Natural killer cell (primary cell): ENCODE measurements around the gene METTL26. TPM values are rescaled to one million over a fixed set of nuclear protein-coding genes. Genes with fewer than 3 reads are reported as not detected.

Experiments used
- ATAC-seq, 3 donors: fragments of 150-1000 bp in 2 of 3; fragments of 200-7000 bp in 1 of 3; cut with Tn5 transposase; 1 replicate in 1 of 3; 2 replicates in 2 of 3; pipeline ENCODE4 v1.10.0; 2021; ENCODE audit warnings: mild to moderate bottlenecking in 2 of 3, moderate library complexity in 2 of 3
- DNase-seq, 2 donors: peaks; one replicate each; pipeline versions ENCODE4 v3.0.0 to v3.0.0-alpha.2; 2013 to 2021; ENCODE audit warnings: mixed read lengths in 1 of 2
- H3K27ac ChIP-seq: one replicate; pipeline ENCODE4 v1.5.1; 2013; ENCODE audit warnings: mild to moderate bottlenecking, low read length
- H3K27me3 ChIP-seq: one replicate; pipeline ENCODE4 v1.6.1; 2013; ENCODE audit warnings: low read length; ENCODE audit not compliant: control insufficient read depth, insufficient read depth
- H3K36me3 ChIP-seq: one replicate; pipeline ENCODE4 v1.6.1; 2013; ENCODE audit warnings: low read length; ENCODE audit not compliant: control insufficient read depth, insufficient read depth
- H3K4me1 ChIP-seq: one replicate; pipeline ENCODE4 v1.6.1; 2013; ENCODE audit warnings: low read length; ENCODE audit not compliant: control insufficient read depth, insufficient read depth
- H3K4me3 ChIP-seq: one replicate; pipeline ENCODE4 v1.5.1; 2013; ENCODE audit warnings: low read length
- H3K9me3 ChIP-seq: one replicate; pipeline ENCODE4 v1.6.1; 2013; ENCODE audit warnings: low read length; ENCODE audit not compliant: control insufficient read depth, insufficient read depth
- H3K27ac Mint-ChIP-seq, 2 donors: one replicate each; pipeline ENCODE4 v1.8.0; 2022; ENCODE audit warnings: mild to moderate bottlenecking in 2 of 2, mixed read lengths in 2 of 2, moderate library complexity in 1 of 2
- H3K27me3 Mint-ChIP-seq, 2 donors: one replicate each; pipeline ENCODE4 v1.8.0; 2022; ENCODE audit warnings: low read depth in 2 of 2, mixed read lengths in 2 of 2
- H3K36me3 Mint-ChIP-seq: one replicate; pipeline ENCODE4 v1.8.0; 2022; ENCODE audit warnings: mixed read lengths
- H3K4me1 Mint-ChIP-seq, 2 donors: one replicate each; pipeline ENCODE4 v1.8.0; 2022; ENCODE audit warnings: mixed read lengths in 2 of 2
- H3K4me3 Mint-ChIP-seq: one replicate; pipeline ENCODE4 v1.8.0; 2022; ENCODE audit warnings: mild to moderate bottlenecking, moderate library complexity, mixed read lengths
- H3K9me3 Mint-ChIP-seq, 2 donors: one replicate each; pipeline ENCODE4 v1.8.0; 2022; ENCODE audit warnings: mixed read lengths in 2 of 2
- CTCF ChIP-seq: fragments of 200-600 bp; IDR thresholded peaks from one replicate; pipeline ENCODE4 v1.8.0; 2022; ENCODE audit warnings: antibody characterized with exemption
- WGBS: methylation state at CpG from one replicate; pipeline ENCODE4 v1.1.7; 2013; ENCODE audit warnings: missing lambda C conversion rate; ENCODE audit not compliant: insufficient coverage; 5-methylcytosine and 5-hydroxymethylcytosine counted together
- intact Hi-C: fragments of 100-400 bp; cut with micrococcal nuclease; formaldehyde crosslinking; loops from one replicate; pipeline ENCODE4 v1.14.2; 2022
- total RNA-seq, 4 donors: library from RNA; stranded (reverse); fragments of 120-200 nt in 1 of 4; gene quantifications; one replicate each; pipeline versions ENCODE4 v1.2.3 to v1.2.4, GENCODE V29; 2013 to 2022

The METTL26 gene
- total RNA-seq, 3 donors from 2014 or later (not counting 1 experiment from before 2014, with no cell fraction given), result 33.7 to 36.3 (median 36.1) TPM

- Histone ChIP-seq H3K36me3 (peaks cover 9% of the 10 kb centered on the region), H3K4me1 (peaks cover 3% of the 10 kb centered on the region), H3K27me3 (no peaks in the 10 kb centered on the region), H3K9me3 (no peaks in the 10 kb centered on the region), H3K4me3 (no peak overlapping the region), H3K27ac (no peak overlapping the region)
- 80% methylated on average over 10 of the region's 11 CpGs for WGBS
- Mint-ChIP-seq H3K4me1 (peaks cover 0 to 2% of the 10 kb centered on the region in 2 donors), H3K27me3 (no peaks in the 10 kb centered on the region), H3K4me3 (no peak overlapping the region), H3K36me3 (no peaks in the 10 kb centered on the region), H3K27ac (no peak overlapping the region), H3K9me3 (no peaks in the 10 kb centered on the region)
- intact Hi-C loops, result no loop called here
- ATAC-seq (no peak), DNase-seq (no peak)
- TF ChIP-seq CTCF, result no peak
Measured at GRCh38 chr16:629833-630248, 6.3 kb downstream of the METTL26 start.

- Mint-ChIP-seq H3K36me3 (no peaks in the 10 kb centered on the region), H3K27ac (no peak overlapping the region), H3K4me1 (no peaks in the 10 kb centered on the region), H3K4me3 (no peak overlapping the region), H3K27me3 (no peaks in the 10 kb centered on the region), H3K9me3 (no peaks in the 10 kb centered on the region)
- no peak for ATAC-seq
- WGBS, result 92% methylated on average over 29 of the region's 29 CpGs
- Histone ChIP-seq H3K4me3 (no peak overlapping the region), H3K36me3 (peaks cover 9% of the 10 kb centered on the region), H3K9me3 (no peaks in the 10 kb centered on the region), H3K27ac (no peak overlapping the region), H3K4me1 (no peaks in the 10 kb centered on the region), H3K27me3 (no peaks in the 10 kb centered on the region)
- intact Hi-C loops, result no loop called here
- no peak for TF ChIP-seq CTCF
- DNase-seq, result no peak
Measured at GRCh38 chr16:629185-629832, 6.8 kb downstream of the METTL26 start.

DNA sequence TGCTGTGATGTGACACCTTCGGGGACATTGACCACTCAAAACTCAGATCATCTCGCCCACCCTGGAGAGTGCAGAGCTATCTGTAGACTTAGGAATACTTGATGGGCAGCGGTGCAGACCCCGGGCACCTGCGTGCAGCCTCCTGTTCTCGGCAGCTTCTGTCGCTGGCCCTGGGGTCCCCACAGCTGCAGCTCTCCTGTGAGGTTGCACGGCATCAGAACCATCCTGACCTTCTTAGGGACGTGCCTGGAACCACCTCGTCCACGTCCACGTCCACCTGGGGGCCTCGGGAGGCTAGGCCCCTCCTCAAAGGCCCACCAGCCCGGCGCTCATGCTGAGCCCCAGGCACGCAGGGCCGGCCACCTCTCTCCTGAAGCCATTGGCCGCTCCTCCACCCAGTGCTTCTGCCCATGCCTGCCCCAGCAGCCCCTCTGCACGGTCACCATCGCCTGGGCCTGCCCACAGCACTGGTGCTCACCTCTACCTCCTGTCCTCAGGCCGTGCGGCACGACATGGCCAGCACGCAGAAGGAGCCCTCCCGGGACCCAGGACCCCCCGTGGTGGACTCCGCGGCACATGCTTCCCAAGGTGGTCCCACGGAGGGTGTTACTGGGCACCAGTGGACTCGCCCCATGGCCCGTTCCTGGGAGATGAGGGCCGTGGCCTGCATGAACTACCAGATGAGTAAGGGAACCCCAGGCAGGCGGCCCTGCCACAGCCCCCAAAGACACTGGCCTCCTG lies 7.6 kb downstream of the METTL26 start:
- 93% methylated on average over 33 of the region's 33 CpGs for WGBS

More for the DNA sequence above, 7.6 kb downstream of the METTL26 start:
- Mint-ChIP-seq H3K4me1 (no peaks in the 10 kb centered on the region), H3K27ac (no peak overlapping the region), H3K27me3 (no peaks in the 10 kb centered on the region), H3K4me3 (no peak overlapping the region), H3K9me3 (no peaks in the 10 kb centered on the region), H3K36me3 (no peaks in the 10 kb centered on the region)
- peaks cover 9% of the 10 kb centered on the region for H3K36me3 ChIP-seq
- H3K9me3 ChIP-seq, result no peaks in the 10 kb centered on the region
- no peak for TF ChIP-seq CTCF
- no peaks in the 10 kb centered on the region for H3K4me1 ChIP-seq
- no peaks in the 10 kb centered on the region for H3K27me3 ChIP-seq
- DNase-seq (no peak), ATAC-seq (no peak)
- H3K27ac ChIP-seq, result no peak overlapping the region
- intact Hi-C loops, result no loop called here
- no peak overlapping the region for H3K4me3 ChIP-seq
